Kidney tubule cell (primary cell): ENCODE results near the gene PWP2.

Experiments
- DNase-seq: peaks from one replicate; pipeline ENCODE4 v3.0.0-alpha.2; 2018; ENCODE audit warnings: low spot score

The PWP2 gene

GRCh38 chr21:44107026-44107501 is at the start of gene PWP2:
PWP2 (plus strand) TSS chr21:44107399; CDS start chr21:44107417, 18 bp downstream.
- DNase-seq: peak; percentile 52

- DNase-seq: no peak
Observed at GRCh38 chr21:44057960-44058651, 49.1 kb upstream of the PWP2 start.

- no peak for DNase-seq
Observed at GRCh38 chr21:44058652-44058964, 48.6 kb upstream of the PWP2 start.

GRCh38 chr21:44058981-44059380 is 48.2 kb upstream of the PWP2 start:
- DNase-seq: no peak

GRCh38 chr21:44059710-44060109 is 47.5 kb upstream of the PWP2 start:
- DNase-seq: no peak

GRCh38 chr21:44062380-44062779 is 44.8 kb upstream of the PWP2 start:
- DNase-seq: no peak

GRCh38 chr21:44063151-44063912 is 43.9 kb upstream of the PWP2 start:
- DNase-seq: no peak

- DNase-seq: no peak
Observed at GRCh38 chr21:44064852-44065403, 42.3 kb upstream of the PWP2 start.

- DNase-seq: peak; percentile 25
Observed at GRCh38 chr21:44065428-44065827, 41.8 kb upstream of the PWP2 start.

- DNase-seq: no peak
Observed at GRCh38 chr21:44066116-44066515, 41.1 kb upstream of the PWP2 start.

GRCh38 chr21:44067011-44067839 is 40.0 kb upstream of the PWP2 start:
- DNase-seq: peak; percentile 22

- DNase-seq: no peak
Observed at GRCh38 chr21:44070391-44070790, 36.8 kb upstream of the PWP2 start.

- DNase-seq: no peak
Observed at GRCh38 chr21:44071359-44072104, 35.7 kb upstream of the PWP2 start.

- no peak for DNase-seq
Observed at GRCh38 chr21:44072111-44072510, 35.1 kb upstream of the PWP2 start.

- DNase-seq: no peak
Observed at GRCh38 chr21:44074315-44074958, 32.8 kb upstream of the PWP2 start.

- DNase-seq: no peak
Observed at GRCh38 chr21:44076316-44076715, 30.9 kb upstream of the PWP2 start.

- DNase-seq: no peak
Observed at GRCh38 chr21:44078411-44078981, 28.7 kb upstream of the PWP2 start.

- DNase-seq: no peak
Observed at GRCh38 chr21:44079446-44079845, 27.8 kb upstream of the PWP2 start.

GRCh38 chr21:44079846-44080245 is 27.4 kb upstream of the PWP2 start:
- no peak for DNase-seq

GRCh38 chr21:44082648-44083440 is 24.4 kb upstream of the PWP2 start:
- peak; percentile 47 for DNase-seq
